Chondrocyte (in vitro differentiated cells): ENCODE measurements around the gene KLHL17. TPM values are rescaled to one million over a fixed set of nuclear protein-coding genes. Genes with fewer than 3 reads are reported as not detected.

Experiments used
- DNase-seq: peaks from one replicate; pipeline ENCODE4 v3.0.0; 2021; ENCODE audit warnings: mixed read lengths, low spot score
- H3K27ac Mint-ChIP-seq: one replicate; pipeline ENCODE4 v1.8.0; 2021; ENCODE audit warnings: mild to moderate bottlenecking, moderate library complexity, mixed read lengths; ENCODE audit not compliant: unreplicated experiment
- H3K27me3 Mint-ChIP-seq: 2 replicates; pipeline ENCODE4 v1.8.0; 2021; ENCODE audit warnings: low read depth, mixed read lengths
- H3K36me3 Mint-ChIP-seq: 2 replicates; pipeline ENCODE4 v1.8.0; 2021; ENCODE audit warnings: low read depth, mixed read lengths
- H3K4me1 Mint-ChIP-seq: 2 replicates; pipeline ENCODE4 v1.8.0; 2021; ENCODE audit warnings: low read depth, mild to moderate bottlenecking, mixed read lengths
- H3K4me3 Mint-ChIP-seq: one replicate; pipeline ENCODE4 v1.8.0; 2021; ENCODE audit warnings: mild to moderate bottlenecking, moderate library complexity, mixed read lengths; ENCODE audit not compliant: unreplicated experiment
- H3K9me3 Mint-ChIP-seq: 2 replicates; pipeline ENCODE4 v1.8.0; 2021; ENCODE audit warnings: low read depth, mixed read lengths
- CTCF ChIP-seq: fragments of 200-600 bp; sonication (generic); IDR thresholded peaks from 2 replicates; pipeline ENCODE4 v1.5.0; 2021; ENCODE audit warnings: antibody characterized with exemption, mild to moderate bottlenecking, moderate library complexity
- total RNA-seq: library from RNA; stranded (reverse); gene quantifications from 3 replicates; pipeline ENCODE4 v1.2.1, GENCODE V29; 2021

Gene KLHL17
- total RNA-seq, 1 donor from 2014 or later, result 19.1 TPM

- Mint-ChIP-seq H3K9me3 (no peaks in the 10 kb centered on the region), H3K4me3 (no peak overlapping the region), H3K27ac (no peak overlapping the region), H3K4me1 (peaks cover 24% of the 10 kb centered on the region), H3K27me3 (no peaks in the 10 kb centered on the region), H3K36me3 (no peaks in the 10 kb centered on the region)
- no peak for DNase-seq
- no peak for TF ChIP-seq CTCF
Measured at GRCh38 chr1:936348-937264, 23.8 kb upstream of the KLHL17 start.

GRCh38 chr1:937521-937920 is 22.9 kb upstream of the KLHL17 start:
- Mint-ChIP-seq H3K27ac (no peak overlapping the region), H3K4me3 (no peak overlapping the region)

GRCh38 chr1:938088-938683 is 22.2 kb upstream of the KLHL17 start:
- Mint-ChIP-seq H3K4me1 (peaks cover 24% of the 10 kb centered on the region), H3K27ac (no peak overlapping the region), H3K9me3 (no peaks in the 10 kb centered on the region), H3K36me3 (no peaks in the 10 kb centered on the region), H3K4me3 (no peak overlapping the region), H3K27me3 (no peaks in the 10 kb centered on the region)
- peak; percentile 70 for TF ChIP-seq CTCF
- DNase-seq, result no peak

More at GRCh38 chr1:937521-937920, 22.9 kb upstream of the KLHL17 start:
- H3K36me3 Mint-ChIP-seq, result no peaks in the 10 kb centered on the region
- peaks cover 22% of the 10 kb centered on the region for H3K4me1 Mint-ChIP-seq
- H3K27me3 Mint-ChIP-seq, result no peaks in the 10 kb centered on the region
- TF ChIP-seq CTCF, result no peak
- no peak for DNase-seq
- no peaks in the 10 kb centered on the region for H3K9me3 Mint-ChIP-seq

- no peaks in the 10 kb centered on the region for H3K9me3 Mint-ChIP-seq
- DNase-seq, result no peak
- no peak for TF ChIP-seq CTCF
- H3K27me3 Mint-ChIP-seq, result no peaks in the 10 kb centered on the region
- H3K4me3 Mint-ChIP-seq, result no peak overlapping the region
- H3K27ac Mint-ChIP-seq, result no peak overlapping the region
- H3K4me1 Mint-ChIP-seq, result peaks cover 27% of the 10 kb centered on the region
- H3K36me3 Mint-ChIP-seq, result no peaks in the 10 kb centered on the region
Measured at GRCh38 chr1:938711-939489, 21.5 kb upstream of the KLHL17 start.

- no peak for DNase-seq
- Mint-ChIP-seq H3K4me1 (peaks cover 34% of the 10 kb centered on the region), H3K36me3 (no peaks in the 10 kb centered on the region), H3K9me3 (no peaks in the 10 kb centered on the region), H3K4me3 (no peak overlapping the region), H3K27me3 (no peaks in the 10 kb centered on the region), H3K27ac (no peak overlapping the region)
- no peak for TF ChIP-seq CTCF
Measured at GRCh38 chr1:939511-940106, 20.8 kb upstream of the KLHL17 start.
